OCI-M2 (cell line): ENCODE data around the gene RAB24.
"Not testable (repeated sequence)": the region's sequence is repeated elsewhere in the genome, so short reads cannot be mapped to it uniquely, and the experiment has no call there.

ENCODE experiments used
- DNase-seq: peaks from one replicate; lab custom pipeline; 2025; ENCODE audit not compliant: unreplicated experiment; lab: John Stamatoyannopoulos, UW

Gene RAB24

GRCh38 chr5:177311723-177312648 is 8.5 kb upstream of the RAB24 start, which contains the start of gene MXD3:
Gene MXD3 (minus strand): TSS chr5:177311898. CDS start chr5:177311830, 68 bp downstream.
- DNase-seq = peak; percentile 81

GRCh38 chr5:177311392-177311722 is 7.8 kb upstream of the RAB24 start:
- no peak for DNase-seq

GRCh38 chr5:177310757-177311391 is 7.4 kb upstream of the RAB24 start:
- DNase-seq = no peak

- DNase-seq = no peak
These were observed 6.8 kb upstream of the RAB24 start for GRCh38 chr5:177310332-177310731.

- peak; percentile 38 for DNase-seq
These were observed 6.1 kb upstream of the RAB24 start for GRCh38 chr5:177309351-177310191.

GRCh38 chr5:177308740-177309139 is 5.2 kb upstream of the RAB24 start:
- DNase-seq = no peak

GRCh38 chr5:177307544-177308363 is 4.2 kb upstream of the RAB24 start:
- DNase-seq = no peak

- DNase-seq = no peak
These were observed 3.4 kb upstream of the RAB24 start for GRCh38 chr5:177306674-177307543.

GRCh38 chr5:177306103-177306640 is 2.7 kb upstream of the RAB24 start:
- DNase-seq = not testable (repeated sequence)

GRCh38 chr5:177304392-177305119 is 1.0 kb upstream of the RAB24 start:
- DNase-seq = no peak

GRCh38 chr5:177303925-177304391 is 439 bp upstream of the RAB24 start:
- no peak for DNase-seq

- DNase-seq = no peak
These were observed 987 bp downstream of the RAB24 start for GRCh38 chr5:177302354-177303110.

- no peak for DNase-seq
These were observed 1.9 kb downstream of the RAB24 start for GRCh38 chr5:177301503-177302165.

GRCh38 chr5:177300951-177301350 is 2.6 kb downstream of the RAB24 start:
- no peak for DNase-seq

- DNase-seq = peak; percentile 44
These were observed 3.2 kb downstream of the RAB24 start for GRCh38 chr5:177300236-177300880.

- no peak for DNase-seq
These were observed 3.8 kb downstream of the RAB24 start for GRCh38 chr5:177299697-177300096.

- DNase-seq = no peak
These were observed 5.6 kb downstream of the RAB24 start for GRCh38 chr5:177297922-177298321.
